Measurements from ENCODE around the gene MOGAT1.

DNA sequence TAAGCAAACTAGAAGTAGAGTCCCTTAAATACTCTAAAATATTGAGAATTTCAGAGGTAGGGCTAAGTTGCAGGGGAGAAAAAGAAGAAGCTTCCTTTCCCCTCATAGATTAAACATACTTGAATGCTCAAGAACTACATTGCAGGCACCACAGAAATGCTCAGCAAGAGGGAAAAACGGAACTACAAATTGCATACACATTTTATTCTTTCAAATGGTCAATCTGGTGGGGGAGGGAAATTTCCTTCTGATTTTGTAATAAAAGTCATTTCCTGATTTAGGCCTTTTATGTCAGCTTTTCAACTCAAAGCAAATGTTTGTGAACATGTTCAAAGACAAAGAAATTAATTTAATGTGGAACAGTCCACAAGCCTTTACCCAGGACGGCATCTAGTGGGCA is 48.5 kb upstream of the MOGAT1 start:
- TF ChIP-seq, protein P1, sequence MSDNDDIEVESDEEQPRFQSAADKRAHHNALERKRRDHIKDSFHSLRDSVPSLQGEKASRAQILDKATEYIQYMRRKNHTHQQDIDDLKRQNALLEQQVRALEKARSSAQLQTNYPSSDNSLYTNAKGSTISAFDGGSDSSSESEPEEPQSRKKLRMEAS (IDR thresholded peaks at IDR 0.05; ENCODE audit: low read depth) = no peak
- no peak for TF ChIP-seq SIN3A (IDR thresholded peaks at IDR 0.05; ENCODE audit: borderline replicate concordance, low read depth, low read length)
- TF ChIP-seq, protein P2, sequence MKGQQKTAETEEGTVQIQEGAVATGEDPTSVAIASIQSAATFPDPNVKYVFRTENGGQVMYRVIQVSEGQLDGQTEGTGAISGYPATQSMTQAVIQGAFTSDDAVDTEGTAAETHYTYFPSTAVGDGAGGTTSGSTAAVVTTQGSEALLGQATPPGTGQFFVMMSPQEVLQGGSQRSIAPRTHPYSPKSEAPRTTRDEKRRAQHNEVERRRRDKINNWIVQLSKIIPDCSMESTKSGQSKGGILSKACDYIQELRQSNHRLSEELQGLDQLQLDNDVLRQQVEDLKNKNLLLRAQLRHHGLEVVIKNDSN (IDR thresholded peaks at IDR 0.05; ENCODE audit: borderline replicate concordance, low read depth) = no peak
- TF ChIP-seq, protein P3, sequence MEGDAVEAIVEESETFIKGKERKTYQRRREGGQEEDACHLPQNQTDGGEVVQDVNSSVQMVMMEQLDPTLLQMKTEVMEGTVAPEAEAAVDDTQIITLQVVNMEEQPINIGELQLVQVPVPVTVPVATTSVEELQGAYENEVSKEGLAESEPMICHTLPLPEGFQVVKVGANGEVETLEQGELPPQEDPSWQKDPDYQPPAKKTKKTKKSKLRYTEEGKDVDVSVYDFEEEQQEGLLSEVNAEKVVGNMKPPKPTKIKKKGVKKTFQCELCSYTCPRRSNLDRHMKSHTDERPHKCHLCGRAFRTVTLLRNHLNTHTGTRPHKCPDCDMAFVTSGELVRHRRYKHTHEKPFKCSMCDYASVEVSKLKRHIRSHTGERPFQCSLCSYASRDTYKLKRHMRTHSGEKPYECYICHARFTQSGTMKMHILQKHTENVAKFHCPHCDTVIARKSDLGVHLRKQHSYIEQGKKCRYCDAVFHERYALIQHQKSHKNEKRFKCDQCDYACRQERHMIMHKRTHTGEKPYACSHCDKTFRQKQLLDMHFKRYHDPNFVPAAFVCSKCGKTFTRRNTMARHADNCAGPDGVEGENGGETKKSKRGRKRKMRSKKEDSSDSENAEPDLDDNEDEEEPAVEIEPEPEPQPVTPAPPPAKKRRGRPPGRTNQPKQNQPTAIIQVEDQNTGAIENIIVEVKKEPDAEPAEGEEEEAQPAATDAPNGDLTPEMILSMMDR (IDR thresholded peaks at IDR 0.05) = no peak
- no peak for TF ChIP-seq NFIC (IDR thresholded peaks at IDR 0.05; ENCODE audit: borderline replicate concordance)
- TF ChIP-seq POLR2AphosphoS5 (IDR thresholded peaks at IDR 0.05; ENCODE audit: low read depth, low read length) = no peak
- TF ChIP-seq FOXJ3 (CRISPR knock-in tag; IDR thresholded peaks at IDR 0.05) = no peak
- no peak for TF ChIP-seq EP300 (IDR thresholded peaks at IDR 0.05; ENCODE audit: borderline replicate concordance in 1 of 2, low read depth in 1 of 2, low read length in 1 of 2)
- TF ChIP-seq RAD21 (IDR thresholded peaks at IDR 0.05; ENCODE audit: low read length) = no peak

Measured in SK-N-SH (cell line).